ENCODE measurements around the gene ANKRD12. TPM values are rescaled to one million over a fixed set of nuclear protein-coding genes. Genes with fewer than 3 reads are reported as not detected.

Gene ANKRD12
- total and polyA plus RNA-seq, 2 experiments from 2014 or later = 23.9 to 92.4 TPM

GRCh38 chr18:9087144-9087543 lies 49.4 kb upstream of the ANKRD12 start:
- no peak overlapping the region for H3K27ac Mint-ChIP-seq
- H3K4me3 ChIP-seq = no peak overlapping the region
- H3K9me3 Mint-ChIP-seq = no peaks in the 10 kb centered on the region
- H3K36me3 Mint-ChIP-seq (ENCODE audit: low read depth) = no peaks in the 10 kb centered on the region
- no peak for TF ChIP-seq CTCF (conservative IDR thresholded peaks at IDR 0.05; ENCODE audit: low read depth in 2 of 2)
- TF ChIP-seq NANOG (IDR thresholded peaks at IDR 0.05; ENCODE audit: borderline replicate concordance) = no peak
- TF ChIP-seq ZNF331 (CRISPR knock-in tag; IDR thresholded peaks at IDR 0.05; ENCODE audit: low read depth) = no peak
- TF ChIP-seq CREB1 (CRISPR knock-in tag; IDR thresholded peaks at IDR 0.05; ENCODE audit: low read depth) = no peak
- TF ChIP-seq EZH2phosphoT487 (IDR thresholded peaks at IDR 0.05; ENCODE audit: unreplicated experiment) = no peak
- TF ChIP-seq ZNF462 (CRISPR knock-in tag; IDR thresholded peaks at IDR 0.05) = no peak
- no peak for TF ChIP-seq ZNF114 (CRISPR knock-in tag; IDR thresholded peaks at IDR 0.05)
- no peak for TF ChIP-seq POLR2AphosphoS5 (IDR thresholded peaks at IDR 0.05; ENCODE audit: low read depth)
- no peak for TF ChIP-seq JUNB (IDR thresholded peaks at IDR 0.05; ENCODE audit: unreplicated experiment)
- TF ChIP-seq ETS1 (IDR thresholded peaks at IDR 0.05) = no peak
- TF ChIP-seq EZH2 (IDR thresholded peaks at IDR 0.05; ENCODE audit: low read depth, unreplicated experiment) = no peak
- TF ChIP-seq REST (IDR thresholded peaks at IDR 0.05; ENCODE audit: unreplicated experiment) = no peak
- no peak for TF ChIP-seq STAT1 (IDR thresholded peaks at IDR 0.05; ENCODE audit: unreplicated experiment)
- no peaks in the 10 kb centered on the region for H3K4me1 ChIP-seq (ENCODE audit: insufficient read depth)
- H3K27me3 Mint-ChIP-seq (ENCODE audit: insufficient read depth, low read depth, poor library complexity) = peaks cover 1% of the 10 kb centered on the region
- H3K9me2 ChIP-seq (ENCODE audit: insufficient read depth) = no peaks in the 10 kb centered on the region
- ATAC-seq = no peak
- no peaks in the 10 kb centered on the region for H3K4me1 Mint-ChIP-seq
- no peak overlapping the region for H3K4me3 Mint-ChIP-seq
- no peak for DNase-seq (ENCODE audit: low spot score)
- no peak overlapping the region for H2AFZ ChIP-seq
- no peak overlapping the region for H3K4me2 ChIP-seq
- no peak overlapping the region for H3K27ac ChIP-seq (ENCODE audit: low read depth)
- H4K20me1 ChIP-seq (replicated peaks; ENCODE audit: insufficient read depth) = no peaks in the 10 kb centered on the region
- H3K36me3 ChIP-seq (ENCODE audit: insufficient read depth) = no peaks in the 10 kb centered on the region
- H3K79me2 ChIP-seq (replicated peaks; ENCODE audit: insufficient read depth) = no peaks in the 10 kb centered on the region
- H3F3A ChIP-seq (replicated peaks; ENCODE audit: low read depth) = no peaks in the 10 kb centered on the region
- H3K27me3 ChIP-seq (ENCODE audit: insufficient read depth) = no peaks in the 10 kb centered on the region
